GM12878 (cell line): ENCODE results near the gene SORCS2.

Source experiments
- CTCF ChIP-seq, 3 experiments: IDR thresholded peaks in 2 of 3; conservative IDR thresholded peaks in 1 of 3; 2 replicates each; pipeline ENCODE4 v1.5.1; 2011; ENCODE audit warnings: low read depth in 3 of 3, low read length in 3 of 3, mild to moderate bottlenecking in 3 of 3, control low read depth in 2 of 3, moderate library complexity in 2 of 3, inconsistent platforms in 1 of 3, mixed read lengths in 1 of 3; ENCODE audit not compliant: control insufficient read depth in 2 of 3, insufficient read depth in 1 of 3; ENCODE audit errors: extremely low read depth in 1 of 3
- GATAD2B ChIP-seq: fragments of 450-650 bp; conservative IDR thresholded peaks from 2 replicates; pipeline ENCODE4 v1.6.1; 2017; ENCODE audit warnings: low read depth, mild to moderate bottlenecking, moderate library complexity
- MLLT1 ChIP-seq: fragments of 450-650 bp; IDR thresholded peaks from 2 replicates; pipeline ENCODE4 v1.6.1; 2016; ENCODE audit warnings: mild to moderate bottlenecking
- NRF1 ChIP-seq: conservative IDR thresholded peaks from 2 replicates; pipeline ENCODE4 v1.6.1; 2011; ENCODE audit warnings: mild to moderate bottlenecking, low read depth, low read length, improper control_type of control experiment
- POLR2A ChIP-seq: IDR thresholded peaks from 2 replicates; pipeline ENCODE4 v1.6.1; 2011; ENCODE audit warnings: low read depth, mild to moderate bottlenecking, low read length
- TF ChIP-seq, protein P1 (sequence below): fragments of 450-650 bp; IDR thresholded peaks from 2 replicates; pipeline ENCODE4 v1.6.1; 2017; ENCODE audit warnings: mild to moderate bottlenecking

DNA sequence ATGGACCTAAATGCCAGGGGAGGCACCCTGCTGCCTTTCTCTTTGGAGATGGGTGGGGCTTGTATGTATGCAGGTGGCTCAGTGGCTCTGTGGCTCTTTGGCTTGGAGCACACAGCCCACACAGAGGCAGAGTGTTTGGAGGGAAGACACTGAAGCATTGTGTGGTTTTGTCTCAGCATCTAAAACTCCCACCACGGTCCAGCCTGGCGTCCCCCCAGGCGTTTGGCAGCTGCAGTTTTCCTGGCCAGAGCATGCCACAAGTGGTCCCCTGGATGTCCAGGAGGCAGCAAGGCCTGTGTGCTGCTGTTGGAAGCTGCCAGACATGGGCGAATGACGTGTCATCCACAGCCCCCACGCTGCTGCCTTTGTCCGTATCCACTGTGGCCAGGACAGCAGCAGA, 274.6 kb downstream of the SORCS2 start:
- TF ChIP-seq, protein P1, sequence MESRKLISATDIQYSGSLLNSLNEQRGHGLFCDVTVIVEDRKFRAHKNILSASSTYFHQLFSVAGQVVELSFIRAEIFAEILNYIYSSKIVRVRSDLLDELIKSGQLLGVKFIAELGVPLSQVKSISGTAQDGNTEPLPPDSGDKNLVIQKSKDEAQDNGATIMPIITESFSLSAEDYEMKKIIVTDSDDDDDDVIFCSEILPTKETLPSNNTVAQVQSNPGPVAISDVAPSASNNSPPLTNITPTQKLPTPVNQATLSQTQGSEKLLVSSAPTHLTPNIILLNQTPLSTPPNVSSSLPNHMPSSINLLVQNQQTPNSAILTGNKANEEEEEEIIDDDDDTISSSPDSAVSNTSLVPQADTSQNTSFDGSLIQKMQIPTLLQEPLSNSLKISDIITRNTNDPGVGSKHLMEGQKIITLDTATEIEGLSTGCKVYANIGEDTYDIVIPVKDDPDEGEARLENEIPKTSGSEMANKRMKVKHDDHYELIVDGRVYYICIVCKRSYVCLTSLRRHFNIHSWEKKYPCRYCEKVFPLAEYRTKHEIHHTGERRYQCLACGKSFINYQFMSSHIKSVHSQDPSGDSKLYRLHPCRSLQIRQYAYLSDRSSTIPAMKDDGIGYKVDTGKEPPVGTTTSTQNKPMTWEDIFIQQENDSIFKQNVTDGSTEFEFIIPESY, result no peak
- TF ChIP-seq CTCF (IDR thresholded peaks at IDR 0.05 in 2 of 3, conservative IDR thresholded peaks at IDR 0.05 in 1 of 3; ENCODE audit: control insufficient read depth in 2 of 3, extremely low read depth in 1 of 3, insufficient read depth in 1 of 3, low read depth in 3 of 3, low read length in 3 of 3) (no peak), NRF1 (no peak), POLR2A (no peak), GATAD2B (no peak), MLLT1 (no peak)
